Measurements from ENCODE around the gene EIF4EBP2. TPM values are rescaled to one million over a fixed set of nuclear protein-coding genes. Genes with fewer than 3 reads are reported as not detected.

Gene EIF4EBP2
- total RNA-seq = 47.4 TPM

- peak within 1 kb of the TSS; percentile 75 to 94 for H3K4me3 ChIP-seq
- H3K36me3 ChIP-seq = no peaks in the 10 kb centered on the region
- peak within 1 kb of the TSS; percentile 95 for H3K27ac ChIP-seq
- peak; percentile 97 to 99 for DNase-seq (ENCODE audit: extremely low spot score in 2 of 2)
- H3K27me3 ChIP-seq = no peaks in the 10 kb centered on the region
- intact Hi-C loops (cut with DNase I) = no loop called here
- H3K9me3 ChIP-seq = no peaks in the 10 kb centered on the region
- H3K4me1 ChIP-seq = peaks cover 33% of the 10 kb centered on the region
- TF ChIP-seq POLR2AphosphoS5 (IDR thresholded peaks at IDR 0.05; ENCODE audit: insufficient read depth in 1 of 2, low read depth in 1 of 2) (peak; percentile 88 to 98), CTCF (IDR thresholded peaks at IDR 0.05) (no peak), POLR2A (IDR thresholded peaks at IDR 0.05) (peak in 1 of 2 donors; percentile 97)
Observed at GRCh38 chr10:70404036-70404786, at the start of gene EIF4EBP2. TSS of gene EIF4EBP2 (plus strand) at chr10:70404145. CDS start at chr10:70404402, 257 bp downstream.

- Histone ChIP-seq H3K27me3 (no peaks in the 10 kb centered on the region), H3K27ac (peak overlapping the region; percentile 54), H3K4me3 (no peak overlapping the region), H3K4me1 (peaks cover 18% of the 10 kb centered on the region), H3K36me3 (no peaks in the 10 kb centered on the region), H3K9me3 (no peaks in the 10 kb centered on the region)
- no peak for TF ChIP-seq CTCF (IDR thresholded peaks at IDR 0.05)
- TF ChIP-seq POLR2A (IDR thresholded peaks at IDR 0.05) = no peak
- TF ChIP-seq POLR2AphosphoS5 (IDR thresholded peaks at IDR 0.05; ENCODE audit: insufficient read depth in 1 of 2, low read depth in 1 of 2) = no peak
- intact Hi-C loops (cut with DNase I) = no loop called here
- DNase-seq (ENCODE audit: extremely low spot score in 2 of 2) = no peak
Observed at GRCh38 chr10:70354556-70354955, 49.4 kb upstream of the EIF4EBP2 start.

DNA sequence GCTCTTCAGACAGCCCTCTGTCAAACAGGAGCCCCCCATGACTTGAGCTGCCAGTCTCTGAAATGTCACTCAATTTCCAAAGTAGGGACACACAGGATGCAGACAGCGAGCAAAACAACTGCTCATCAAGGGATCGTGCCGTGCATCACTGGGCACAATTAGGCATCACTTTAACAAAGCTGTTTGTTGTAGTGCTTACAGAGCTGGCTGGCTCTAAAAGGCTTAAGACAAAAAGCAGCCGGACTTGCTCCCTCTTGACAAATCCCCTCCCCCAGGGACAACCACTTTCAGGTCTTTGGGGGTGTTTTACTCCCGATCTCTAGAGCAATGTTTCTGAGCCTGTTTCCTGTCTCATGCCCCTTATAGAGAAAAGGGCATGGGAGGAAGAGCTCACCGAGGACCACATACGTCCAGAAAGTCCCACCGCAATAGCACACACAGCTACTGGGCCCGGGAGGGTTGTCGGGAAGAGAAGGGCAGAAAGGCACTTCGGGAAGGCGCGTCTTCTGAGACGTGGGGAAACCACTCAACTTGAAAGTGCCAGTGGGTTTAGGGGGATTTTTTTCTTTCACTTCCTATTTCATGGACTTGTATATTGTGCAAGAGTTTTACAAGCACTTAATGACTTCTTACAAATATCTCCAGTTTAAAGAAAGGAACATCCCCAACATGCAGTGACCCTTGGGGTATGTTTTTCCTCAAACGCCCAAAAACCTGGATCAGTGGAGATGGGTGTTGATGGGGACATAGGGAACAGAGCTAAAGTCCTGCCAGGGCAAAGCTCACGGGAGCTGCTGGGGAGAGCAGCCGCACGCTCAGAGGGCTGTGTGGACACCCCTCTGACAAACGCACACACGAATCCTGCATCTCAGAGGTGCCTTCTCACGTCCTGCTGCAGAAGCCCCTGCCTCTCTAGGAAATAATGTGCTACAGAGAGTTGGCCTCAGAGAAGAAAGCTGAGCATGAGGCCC lies 48.6 kb upstream of the EIF4EBP2 start:
- Histone ChIP-seq H3K27me3 (no peaks in the 10 kb centered on the region), H3K9me3 (no peaks in the 10 kb centered on the region), H3K4me3 (no peak overlapping the region), H3K4me1 (peaks cover 18% of the 10 kb centered on the region), H3K27ac (peak overlapping the region; percentile 54), H3K36me3 (no peaks in the 10 kb centered on the region)
- TF ChIP-seq POLR2A (IDR thresholded peaks at IDR 0.05) = no peak
- no peak for TF ChIP-seq POLR2AphosphoS5 (IDR thresholded peaks at IDR 0.05; ENCODE audit: insufficient read depth in 1 of 2, low read depth in 1 of 2)
- no peak for TF ChIP-seq CTCF (IDR thresholded peaks at IDR 0.05)
- intact Hi-C loops (cut with DNase I) = no loop called here
- no peak for DNase-seq (ENCODE audit: extremely low spot score in 2 of 2)

- Histone ChIP-seq H3K27me3 (no peaks in the 10 kb centered on the region), H3K4me1 (peaks cover 23% of the 10 kb centered on the region), H3K36me3 (no peaks in the 10 kb centered on the region), H3K27ac (no peak overlapping the region), H3K4me3 (no peak overlapping the region), H3K9me3 (no peaks in the 10 kb centered on the region)
- DNase-seq (ENCODE audit: extremely low spot score in 2 of 2) = no peak
- TF ChIP-seq CTCF (IDR thresholded peaks at IDR 0.05) (no peak), POLR2A (IDR thresholded peaks at IDR 0.05) (no peak), POLR2AphosphoS5 (IDR thresholded peaks at IDR 0.05; ENCODE audit: insufficient read depth in 1 of 2, low read depth in 1 of 2) (no peak)
- intact Hi-C loops (cut with DNase I) = no loop called here
Observed at GRCh38 chr10:70357565-70357964, 46.4 kb upstream of the EIF4EBP2 start.
